Loucy (cell line): Measurements from ENCODE around the gene CAST.

ENCODE experiments used
- H2AFZ ChIP-seq: fragments of 200-600 bp; sonication (generic); 2 replicates; pipeline ENCODE4 v1.6.0; 2016; ENCODE audit warnings: antibody characterized with exemption, mild to moderate bottlenecking, low read length, moderate library complexity
- H3F3A ChIP-seq: fragments of 200-600 bp; 2 replicates; pipeline ENCODE4 v1.6.0; 2016; ENCODE audit warnings: antibody characterized with exemption, low read depth, mild to moderate bottlenecking
- H3K27me3 ChIP-seq: fragments of 200-600 bp; sonication (generic); 2 replicates; pipeline ENCODE4 v1.6.1; 2014; ENCODE audit warnings: low read length, mild to moderate bottlenecking; ENCODE audit not compliant: insufficient read depth, poor library complexity, severe bottlenecking
- H3K36me3 ChIP-seq: fragments of 200-600 bp; sonication (generic); 2 replicates; pipeline ENCODE4 v1.6.1; 2016; ENCODE audit warnings: low read length; ENCODE audit not compliant: insufficient read depth
- H3K4me1 ChIP-seq: fragments of 200-600 bp; sonication (generic); 2 replicates; pipeline ENCODE4 v1.5.1; 2014; ENCODE audit warnings: low read length, mild to moderate bottlenecking; ENCODE audit not compliant: insufficient read depth, poor library complexity, severe bottlenecking
- H3K4me2 ChIP-seq: fragments of 200-600 bp; sonication (generic); 2 replicates; pipeline ENCODE4 v1.6.0; 2014; ENCODE audit warnings: antibody characterized with exemption, low read length, low read depth, mild to moderate bottlenecking; ENCODE audit not compliant: poor library complexity, severe bottlenecking
- H3K4me3 ChIP-seq: fragments of 200-600 bp; sonication (generic); 2 replicates; pipeline ENCODE4 v1.5.1; 2014; ENCODE audit warnings: low read length, mild to moderate bottlenecking, mixed read lengths; ENCODE audit not compliant: poor library complexity, severe bottlenecking
- H3K79me2 ChIP-seq: fragments of 200-600 bp; sonication (generic); 2 replicates; pipeline ENCODE4 v1.6.1; 2014; ENCODE audit warnings: low read length; ENCODE audit not compliant: insufficient read depth
- H3K9ac ChIP-seq: fragments of 200-600 bp; sonication (generic); 2 replicates; pipeline ENCODE4 v1.6.0; 2014; ENCODE audit warnings: mild to moderate bottlenecking, low read depth, low read length, moderate library complexity; ENCODE audit not compliant: poor library complexity, severe bottlenecking
- H3K9me2 ChIP-seq: fragments of 200-600 bp; sonication (generic); replicated peaks from 2 replicates; pipeline ENCODE4 v1.6.1; 2016; ENCODE audit warnings: low read depth, low read length, mixed read lengths
- H3K9me3 ChIP-seq: fragments of 200-600 bp; sonication (generic); 2 replicates; pipeline ENCODE4 v1.6.1; 2014; ENCODE audit warnings: mild to moderate bottlenecking, antibody characterized with exemption, low read length, low read depth; ENCODE audit not compliant: insufficient read depth
- H4K20me1 ChIP-seq: fragments of 200-600 bp; sonication (generic); 2 replicates; pipeline ENCODE4 v1.6.0; 2014; ENCODE audit warnings: antibody characterized with exemption, low read length, mild to moderate bottlenecking; ENCODE audit not compliant: insufficient read depth, poor library complexity, severe bottlenecking
- CTCF ChIP-seq: fragments of 200-600 bp; sonication (generic); conservative IDR thresholded peaks from 2 replicates; pipeline ENCODE4 v1.5.1; 2014; ENCODE audit warnings: mild to moderate bottlenecking, antibody characterized with exemption, low read length
- EZH2phosphoT487 ChIP-seq: fragments of 200-600 bp; IDR thresholded peaks from 2 replicates; pipeline ENCODE4 v1.6.1; 2018; ENCODE audit warnings: antibody characterized with exemption, mild to moderate bottlenecking, moderate library complexity, borderline replicate concordance

CAST gene

GRCh38 chr5:96761618-96762017 lies 99.4 kb downstream of the CAST start:
- Histone ChIP-seq H3K4me1 (no peaks in the 10 kb centered on the region), H3K9me2 (no peaks in the 10 kb centered on the region), H3K27me3 (no peaks in the 10 kb centered on the region), H3K79me2 (no peaks in the 10 kb centered on the region), H4K20me1 (no peaks in the 10 kb centered on the region), H3K4me3 (no peak overlapping the region), H3K9ac (no peak overlapping the region), H3K4me2 (no peak overlapping the region), H3F3A (no peaks in the 10 kb centered on the region), H3K36me3 (peaks cover 33% of the 10 kb centered on the region; the same call in 1 of the 2 replicates), H2AFZ (no peak overlapping the region), H3K9me3 (no peaks in the 10 kb centered on the region)
- TF ChIP-seq CTCF (no peak), EZH2phosphoT487 (no peak)

- Histone ChIP-seq H3K9ac (no peak overlapping the region), H3K4me2 (no peak overlapping the region), H3K79me2 (no peaks in the 10 kb centered on the region), H3F3A (no peaks in the 10 kb centered on the region), H3K9me2 (no peaks in the 10 kb centered on the region), H2AFZ (no peak overlapping the region), H3K4me3 (no peak overlapping the region), H3K36me3 (peaks cover 39% of the 10 kb centered on the region; the same call in 1 of the 2 replicates), H3K4me1 (no peaks in the 10 kb centered on the region), H4K20me1 (no peaks in the 10 kb centered on the region), H3K27me3 (no peaks in the 10 kb centered on the region), H3K9me3 (no peaks in the 10 kb centered on the region)
- TF ChIP-seq EZH2phosphoT487 (no peak), CTCF (no peak)
Measured at GRCh38 chr5:96763026-96763425, 100.8 kb downstream of the CAST start.

GRCh38 chr5:96765043-96765442 lies 102.9 kb downstream of the CAST start:
- Histone ChIP-seq H3K9me3 (no peaks in the 10 kb centered on the region), H3K79me2 (no peaks in the 10 kb centered on the region), H3K27me3 (no peaks in the 10 kb centered on the region), H3F3A (no peaks in the 10 kb centered on the region), H2AFZ (no peak overlapping the region), H3K4me2 (no peak overlapping the region), H3K36me3 (peaks cover 57% of the 10 kb centered on the region; the same call in 1 of the 2 replicates), H4K20me1 (no peaks in the 10 kb centered on the region), H3K9ac (no peak overlapping the region), H3K9me2 (no peaks in the 10 kb centered on the region), H3K4me1 (no peaks in the 10 kb centered on the region), H3K4me3 (no peak overlapping the region)
- TF ChIP-seq CTCF (no peak), EZH2phosphoT487 (no peak)
